ENCODE measurements around the gene NEK9. TPM values are rescaled to one million over a fixed set of nuclear protein-coding genes. Genes with fewer than 3 reads are reported as not detected.

The NEK9 gene
- total RNA-seq, 1 experiment from 2014 or later: 56.5 TPM

DNA sequence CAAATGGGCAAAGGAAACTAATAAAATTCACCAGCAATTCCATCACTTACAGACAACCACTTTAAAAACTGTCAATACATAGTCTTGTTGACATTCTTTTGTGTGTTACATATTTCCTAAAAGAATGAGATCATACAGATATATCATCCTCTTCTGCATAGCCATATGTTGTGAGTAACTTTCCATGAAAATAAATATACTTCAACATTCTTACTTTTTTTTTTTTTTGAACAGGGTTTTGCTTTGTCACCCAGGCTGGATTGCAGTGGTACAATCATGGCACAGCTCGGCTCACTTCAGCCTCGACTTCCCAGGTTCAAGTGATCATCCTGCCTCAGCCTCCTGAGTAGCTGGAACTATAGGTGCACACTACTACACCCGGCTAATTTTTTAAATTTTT is 36.5 kb downstream of the NEK9 start:
- DNase-seq: no peak
- Mint-ChIP-seq H3K36me3 (ENCODE audit: insufficient read depth in 1 of 3, low read depth in 3 of 3) (peaks cover 19 to 63% (median 58%) of the 10 kb centered on the region in 3 experiments; a peak in 6 of 7 replicates), H3K27me3 (ENCODE audit: low read depth) (no peaks in the 10 kb centered on the region), H3K4me1 (peaks cover 7 to 8% of the 10 kb centered on the region in 2 experiments), H3K9me3 (no peaks in the 10 kb centered on the region), H3K27ac (no peak overlapping the region), H3K4me3 (no peak overlapping the region)
- H3K9me3 ChIP-seq (ENCODE audit: control insufficient read depth, low read depth, low read length): no peaks in the 10 kb centered on the region
- H4K20me1 ChIP-seq (ENCODE audit: control insufficient read depth, insufficient read depth, insufficient read length): no peaks in the 10 kb centered on the region
- no peak overlapping the region for H4K91ac ChIP-seq (ENCODE audit: insufficient read length, low read depth, low read length)
- no peak overlapping the region for H3K4me2 ChIP-seq (ENCODE audit: insufficient read depth, insufficient read length, low read length)
- H3K18ac ChIP-seq (ENCODE audit: insufficient read length, low read depth, low read length): no peak overlapping the region
- H3K9ac ChIP-seq (ENCODE audit: extremely low read depth, insufficient read length, low read length): no peak overlapping the region
- no peak overlapping the region for H2AFZ ChIP-seq (ENCODE audit: low read length)
- no peak overlapping the region for H3T11ph ChIP-seq (ENCODE audit: low read length)
- no peak overlapping the region for H2BK20ac ChIP-seq (ENCODE audit: low read depth, low read length, poor library complexity, severe bottlenecking)
- H3K79me1 ChIP-seq (ENCODE audit: insufficient read depth, low read depth, low read length, poor library complexity, severe bottlenecking): no peaks in the 10 kb centered on the region
- no CpG with 5 or more reads among the region's 3 CpGs for WGBS (ENCODE audit: extremely low coverage, insufficient read length, low lambda C conversion rate)
- no peaks in the 10 kb centered on the region for H3K79me2 ChIP-seq (ENCODE audit: insufficient read depth, low read length)
- H3K56ac ChIP-seq (ENCODE audit: insufficient read length, low read depth, low read length): no peak overlapping the region
- H3K4me1 ChIP-seq (ENCODE audit: insufficient read depth, low read length): no peaks in the 10 kb centered on the region
- no peak overlapping the region for H2BK120ac ChIP-seq (ENCODE audit: low read depth, low read length, poor library complexity, severe bottlenecking)
- no peak overlapping the region for H3K4ac ChIP-seq (ENCODE audit: low read depth, low read length)
- H2BK5ac ChIP-seq (ENCODE audit: insufficient read length, low read length): no peak overlapping the region
- H3K23ac ChIP-seq (ENCODE audit: insufficient read length, low read depth, low read length): no peak overlapping the region
- no peak overlapping the region for H3K27ac ChIP-seq (ENCODE audit: insufficient read length, low read depth, low read length)
- H3K27me3 ChIP-seq (ENCODE audit: insufficient read depth, low read length): no peaks in the 10 kb centered on the region
- H4K8ac ChIP-seq (replicated peaks; ENCODE audit: insufficient read length, low read depth, low read length): no peak overlapping the region
- no peak overlapping the region for H2AK5ac ChIP-seq (ENCODE audit: insufficient read length, low read length)
- H3K23me2 ChIP-seq (ENCODE audit: insufficient read length, low read depth, low read length, poor library complexity, severe bottlenecking): no peaks in the 10 kb centered on the region
- no peak overlapping the region for H2BK15ac ChIP-seq (ENCODE audit: low read depth, low read length)
- no peak overlapping the region for H3K14ac ChIP-seq (ENCODE audit: insufficient read depth, low read length)
- TF ChIP-seq, protein P1, sequence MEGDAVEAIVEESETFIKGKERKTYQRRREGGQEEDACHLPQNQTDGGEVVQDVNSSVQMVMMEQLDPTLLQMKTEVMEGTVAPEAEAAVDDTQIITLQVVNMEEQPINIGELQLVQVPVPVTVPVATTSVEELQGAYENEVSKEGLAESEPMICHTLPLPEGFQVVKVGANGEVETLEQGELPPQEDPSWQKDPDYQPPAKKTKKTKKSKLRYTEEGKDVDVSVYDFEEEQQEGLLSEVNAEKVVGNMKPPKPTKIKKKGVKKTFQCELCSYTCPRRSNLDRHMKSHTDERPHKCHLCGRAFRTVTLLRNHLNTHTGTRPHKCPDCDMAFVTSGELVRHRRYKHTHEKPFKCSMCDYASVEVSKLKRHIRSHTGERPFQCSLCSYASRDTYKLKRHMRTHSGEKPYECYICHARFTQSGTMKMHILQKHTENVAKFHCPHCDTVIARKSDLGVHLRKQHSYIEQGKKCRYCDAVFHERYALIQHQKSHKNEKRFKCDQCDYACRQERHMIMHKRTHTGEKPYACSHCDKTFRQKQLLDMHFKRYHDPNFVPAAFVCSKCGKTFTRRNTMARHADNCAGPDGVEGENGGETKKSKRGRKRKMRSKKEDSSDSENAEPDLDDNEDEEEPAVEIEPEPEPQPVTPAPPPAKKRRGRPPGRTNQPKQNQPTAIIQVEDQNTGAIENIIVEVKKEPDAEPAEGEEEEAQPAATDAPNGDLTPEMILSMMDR (conservative IDR thresholded peaks at IDR 0.05): no peak
- no peak overlapping the region for H2BK12ac ChIP-seq (ENCODE audit: insufficient read length, low read depth, low read length)
- no peak overlapping the region for H4K5ac ChIP-seq (ENCODE audit: insufficient read length, low read depth, low read length)
